OCI-LY1 (cell line): Measurements from ENCODE around the gene CHIT1.

Experiments used
- CTCF ChIP-seq: fragments of 200-600 bp; sonication (generic), shearing (Covaris generic); IDR thresholded peaks from 2 replicates; pipeline ENCODE4 v1.5.1; 2017; ENCODE audit warnings: mild to moderate bottlenecking, antibody characterized with exemption, low read length, moderate library complexity, mixed read lengths
- EZH2 ChIP-seq: fragments of 200-600 bp; sonication (generic), shearing (Covaris generic); IDR thresholded peaks from 2 replicates; pipeline ENCODE4 v1.8.0; 2017; ENCODE audit warnings: borderline replicate concordance, mixed run types, mild to moderate bottlenecking, antibody characterized with exemption, low read length, moderate library complexity, mixed read lengths

DNA sequence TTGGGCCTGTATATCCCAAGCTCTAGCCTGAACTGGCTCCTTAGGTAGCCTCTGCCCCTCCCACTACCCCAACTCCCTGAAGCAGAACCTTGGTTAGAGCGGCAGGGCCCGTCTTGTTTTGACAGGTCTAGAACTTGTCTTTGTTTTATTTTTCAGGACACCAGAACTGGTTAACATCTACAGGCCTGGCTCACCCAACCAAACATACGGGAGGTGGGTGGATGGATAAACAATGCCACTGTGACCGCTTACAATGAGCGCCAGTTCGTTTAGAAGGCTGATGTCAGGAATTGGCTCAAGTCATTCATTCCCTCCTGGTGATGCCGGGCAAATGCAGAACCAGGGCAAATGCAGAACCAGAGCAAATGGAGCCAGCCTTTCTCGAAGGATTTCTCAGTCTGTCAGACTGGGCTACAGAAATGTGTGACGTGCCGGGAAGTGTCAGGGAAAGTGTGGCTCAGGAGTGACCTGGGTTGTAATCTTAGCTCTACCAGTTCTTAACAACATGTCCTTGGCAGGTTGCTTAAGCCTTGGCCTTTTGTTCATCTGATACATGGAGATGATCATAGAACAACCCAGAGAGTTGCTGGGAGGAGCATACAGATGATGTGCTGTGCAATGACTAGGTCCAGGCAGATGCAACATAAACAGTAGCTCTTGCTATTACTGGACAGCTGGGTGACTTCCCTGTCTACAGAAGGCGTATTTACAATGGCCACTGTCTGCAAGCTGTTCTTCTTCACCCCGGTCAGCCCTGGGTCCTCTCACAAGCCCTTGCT is 45.3 kb upstream of the CHIT1 start:
- no peak for TF ChIP-seq CTCF
- TF ChIP-seq EZH2 = no peak
